Measurements from ENCODE around the gene ZNF688. TPM values are rescaled to one million over a fixed set of nuclear protein-coding genes. Genes with fewer than 3 reads are reported as not detected.

Gene ZNF688
- total and polyA plus RNA-seq, 2 of the 13 experiments (the other 11 are each of a cell fraction or from before 2014, with no cell fraction given), result 2.4 to 5.4 TPM

GRCh38 chr16:30525844-30526136 is 45.7 kb downstream of the ZNF688 start:
- intact Hi-C loops (cut with micrococcal nuclease; ENCODE audit: unreplicated experiment) (loop anchor here (2.0 to 10.0 kb wide), 6 partner anchors 33 to 172 kb away; partner anchors contain the start of genes DCTPP1, FBRS, PRR14 and SRCAP), in situ Hi-C loops (cut with HindIII; ENCODE audit: extremely low pct_ligation_motif_present, low pct_unique_long_range_greater_than_20kb) (no loop called here)
- Histone ChIP-seq H4K20me1 (ENCODE audit: insufficient read depth, low read length) (no peaks in the 10 kb centered on the region), H3K36me3 (replicated peaks in 1 of 2; ENCODE audit: control insufficient read depth in 1 of 2, insufficient read depth in 2 of 2, low read length in 2 of 2) (peaks cover 1 to 8% of the 10 kb centered on the region in 2 experiments; a peak in 1 of 5 replicates), H3K79me2 (ENCODE audit: insufficient read depth, low read length) (no peaks in the 10 kb centered on the region), H2AFZ (ENCODE audit: low read length) (no peak overlapping the region), H3K4me3 (replicated peaks in 1 of 3; ENCODE audit: insufficient read depth in 1 of 3, low read depth in 2 of 3, low read length in 3 of 3) (peak overlapping the region; percentile 78 to 97 (median 87)), H3K9ac (ENCODE audit: insufficient read depth, low read depth, low read length) (peak overlapping the region; percentile 97), H3K27me3 (ENCODE audit: control insufficient read depth in 1 of 2, insufficient read depth in 2 of 2, low read length in 2 of 2) (no peaks in the 10 kb centered on the region; a peak in 1 of 5 replicates), H3K4me2 (ENCODE audit: low read depth, low read length) (peak overlapping the region; percentile 81), H3K27ac (ENCODE audit: extremely low read length, insufficient read depth, low read length) (peak overlapping the region; percentile 59), H3K9me3 (ENCODE audit: low read length) (no peaks in the 10 kb centered on the region), H3K4me1 (ENCODE audit: insufficient read depth, low read length) (peaks cover 59% of the 10 kb centered on the region)
- 59% methylated on average over 4 of the region's 4 CpGs for WGBS (ENCODE audit: low lambda C conversion rate)
- ATAC-seq, result no peak
- no peak for DNase-seq (ENCODE audit: low spot score)
- TF ChIP-seq ZNF747 (CRISPR knock-in tag; IDR thresholded peaks at IDR 0.05; ENCODE audit: borderline replicate concordance) (0 out of 2 replicates have a peak, but pooled peaks have one; percentile 19), ZNF772 (CRISPR knock-in tag; IDR thresholded peaks at IDR 0.05) (0 out of 2 replicates have a peak, but pooled peaks have one; percentile 13), ZBTB8A (CRISPR knock-in tag; IDR thresholded peaks at IDR 0.05; ENCODE audit: borderline replicate concordance, low read depth) (0 out of 2 replicates have a peak, but pooled peaks have one; percentile 0), ASH2L (IDR thresholded peaks at IDR 0.05; ENCODE audit: insufficient read length, low read depth, low read length) (no peak)
- TF ChIP-seq, protein P1, sequence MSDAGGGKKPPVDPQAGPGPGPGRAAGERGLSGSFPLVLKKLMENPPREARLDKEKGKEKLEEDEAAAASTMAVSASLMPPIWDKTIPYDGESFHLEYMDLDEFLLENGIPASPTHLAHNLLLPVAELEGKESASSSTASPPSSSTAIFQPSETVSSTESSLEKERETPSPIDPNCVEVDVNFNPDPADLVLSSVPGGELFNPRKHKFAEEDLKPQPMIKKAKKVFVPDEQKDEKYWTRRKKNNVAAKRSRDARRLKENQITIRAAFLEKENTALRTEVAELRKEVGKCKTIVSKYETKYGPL (CRISPR knock-in tag; IDR thresholded peaks at IDR 0.05), result 0 out of 2 replicates have a peak, but pooled peaks have one; percentile 20
- peak; percentile 36 for FAIRE-seq
- CTCF ChIA-PET (ENCODE audit: low intra/inter-chr PET ratio, low total read pairs), result no interaction called here
- POLR2A ChIA-PET, result interaction anchor here (1.3 to 2.3 kb wide), 5 partner anchors 8 to 96 kb away, joined by 5 to 9 read pairs (median 6); partner anchors contain the start of genes DCTPP1 and ZNF764
- TSS peak; percentile 44 for BruUV-seq (replicated peaks)

All from HepG2 (cell line).